ENCODE measurements around the gene ATE1.
A peak's percentile ranks its signal among the peaks of the same experiment; 100 is the strongest.
"Not testable (repeated sequence)": the region's sequence is repeated elsewhere in the genome, so short reads cannot be mapped to it uniquely, and the experiment has no call there.

The ATE1 gene

GRCh38 chr10:121952226-121952625 lies 24.4 kb upstream of the ATE1 start:
- Histone ChIP-seq H3K36me3 (ENCODE audit: insufficient read depth, low read length) (peaks cover 10% of the 10 kb centered on the region), H3K9me3 (ENCODE audit: low read length) (no peaks in the 10 kb centered on the region), H3K27ac (ENCODE audit: low read depth, low read length) (no peak overlapping the region), H3K4me1 (ENCODE audit: insufficient read depth, low read length) (peaks cover 14% of the 10 kb centered on the region), H3K9ac (ENCODE audit: low read length) (no peak overlapping the region), H3K4me3 (ENCODE audit: low read depth in 1 of 2, low read length in 2 of 2) (no peak overlapping the region), H3K27me3 (ENCODE audit: control insufficient read depth in 1 of 2, insufficient read depth in 2 of 2, low read length in 2 of 2) (no peaks in the 10 kb centered on the region)

DNA sequence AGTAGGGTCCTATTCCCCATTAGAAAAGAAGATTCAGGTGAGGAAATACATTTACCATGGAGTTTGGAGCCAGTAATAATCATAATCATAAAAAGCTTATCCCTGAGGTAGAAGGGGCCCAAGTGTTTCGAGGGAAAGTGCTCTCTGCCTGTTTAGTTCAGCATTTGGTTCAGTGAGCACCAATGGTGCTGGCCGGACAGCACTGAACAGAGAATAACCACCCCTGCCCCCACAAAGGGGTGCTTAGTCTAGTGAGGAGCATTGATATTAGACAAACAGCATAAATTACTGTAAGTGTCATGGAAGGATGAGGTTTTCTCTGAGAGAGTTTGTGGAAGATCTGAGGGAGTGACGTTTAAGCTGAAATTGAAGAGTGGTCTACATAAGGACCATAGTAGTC lies 21.6 kb upstream of the ATE1 start:
- no peak overlapping the region for H3K27ac ChIP-seq (ENCODE audit: low read depth, low read length)
- H3K4me1 ChIP-seq (ENCODE audit: insufficient read depth, low read length): peaks cover 14% of the 10 kb centered on the region
- no peaks in the 10 kb centered on the region for H3K36me3 ChIP-seq (ENCODE audit: insufficient read depth, low read length)
- H3K27me3 ChIP-seq (ENCODE audit: control insufficient read depth in 1 of 2, insufficient read depth in 2 of 2, low read length in 2 of 2): no peaks in the 10 kb centered on the region
- no peaks in the 10 kb centered on the region for H3K9me3 ChIP-seq (ENCODE audit: low read length)
- no peak overlapping the region for H3K9ac ChIP-seq (ENCODE audit: low read length)
- H3K4me3 ChIP-seq (ENCODE audit: low read depth in 1 of 2, low read length in 2 of 2): no peak overlapping the region

DNA sequence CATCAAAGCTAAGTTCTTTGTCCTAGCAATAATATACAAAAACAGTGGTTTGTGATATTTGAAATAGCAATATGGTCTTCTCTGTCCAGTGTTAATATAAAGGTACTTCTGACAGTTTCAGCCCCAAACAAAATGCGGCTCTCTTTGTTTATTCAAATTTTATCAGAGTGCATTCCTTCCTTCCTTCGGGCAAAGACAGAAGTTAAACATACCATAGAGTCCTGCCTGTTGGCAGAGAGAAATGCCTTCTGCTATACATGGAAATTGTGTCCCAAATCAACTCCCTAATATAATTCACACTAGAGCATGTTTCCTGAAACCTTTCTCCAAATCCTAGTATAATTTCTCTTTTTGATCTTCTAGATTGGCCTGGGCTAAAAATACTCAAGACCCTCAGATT lies 21.2 kb upstream of the ATE1 start:
- Histone ChIP-seq H3K27me3 (ENCODE audit: control insufficient read depth in 1 of 2, insufficient read depth in 2 of 2, low read length in 2 of 2) (no peaks in the 10 kb centered on the region), H3K4me1 (ENCODE audit: insufficient read depth, low read length) (peaks cover 14% of the 10 kb centered on the region), H3K36me3 (ENCODE audit: insufficient read depth, low read length) (no peaks in the 10 kb centered on the region), H3K4me3 (ENCODE audit: low read depth in 1 of 2, low read length in 2 of 2) (no peak overlapping the region), H3K9me3 (ENCODE audit: low read length) (no peaks in the 10 kb centered on the region), H3K9ac (ENCODE audit: low read length) (no peak overlapping the region), H3K27ac (ENCODE audit: low read depth, low read length) (no peak overlapping the region)

DNA sequence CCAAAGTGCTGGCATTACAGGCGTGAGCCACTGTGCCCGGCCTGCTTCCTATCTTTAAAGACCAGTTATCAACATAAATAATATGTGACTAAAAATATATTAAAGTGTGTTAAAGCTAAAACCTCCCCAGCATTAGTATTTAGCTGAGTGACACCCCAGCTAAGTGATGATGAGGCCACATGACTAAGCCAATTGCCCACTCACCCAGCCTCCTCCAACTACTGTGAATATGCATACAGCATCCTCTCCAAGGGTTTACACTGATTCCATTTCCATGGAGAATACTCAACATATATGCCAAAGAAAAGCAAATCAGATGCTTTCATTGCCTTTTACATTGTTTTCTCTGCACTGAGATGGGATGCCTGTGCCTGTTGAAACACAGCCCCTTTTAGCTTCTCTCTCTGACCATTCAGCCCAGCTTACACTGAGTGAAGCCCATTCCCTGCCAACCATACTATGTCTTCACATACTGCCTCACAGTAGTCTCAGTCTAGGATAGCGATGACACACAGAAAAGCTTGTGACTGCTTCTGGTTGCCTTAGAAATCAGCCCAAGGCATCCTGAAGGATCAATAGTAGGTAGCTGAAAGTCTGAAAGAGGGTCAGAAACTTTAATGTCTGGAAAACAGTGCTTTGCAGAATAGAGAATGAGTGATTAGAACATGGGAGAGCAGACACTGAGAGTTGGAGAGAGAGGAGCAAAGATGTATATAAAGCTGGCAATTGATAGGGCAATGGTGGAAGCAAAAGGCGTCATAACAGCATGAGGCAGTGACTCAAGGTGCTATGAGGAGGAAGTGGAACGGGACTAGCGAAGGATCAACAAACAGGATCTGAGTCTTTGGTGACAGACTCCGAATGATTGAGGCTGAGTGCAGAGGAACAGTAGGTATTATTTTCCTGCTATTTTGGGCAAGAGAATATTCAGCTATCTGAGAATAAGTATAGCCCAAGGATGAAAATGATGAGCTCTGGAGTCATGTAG lies 19.8 kb upstream of the ATE1 start:
- no peaks in the 10 kb centered on the region for H3K27me3 ChIP-seq (ENCODE audit: control insufficient read depth in 1 of 2, insufficient read depth in 2 of 2, low read length in 2 of 2)
- H3K9me3 ChIP-seq (ENCODE audit: low read length): no peaks in the 10 kb centered on the region
- no peaks in the 10 kb centered on the region for H3K36me3 ChIP-seq (ENCODE audit: insufficient read depth, low read length)
- H3K27ac ChIP-seq (ENCODE audit: low read depth, low read length): no peak overlapping the region
- H3K4me3 ChIP-seq (ENCODE audit: low read depth in 1 of 2, low read length in 2 of 2): no peak overlapping the region
- H3K9ac ChIP-seq (ENCODE audit: low read length): no peak overlapping the region
- H3K4me1 ChIP-seq (ENCODE audit: insufficient read depth, low read length): peaks cover 23% of the 10 kb centered on the region

DNA sequence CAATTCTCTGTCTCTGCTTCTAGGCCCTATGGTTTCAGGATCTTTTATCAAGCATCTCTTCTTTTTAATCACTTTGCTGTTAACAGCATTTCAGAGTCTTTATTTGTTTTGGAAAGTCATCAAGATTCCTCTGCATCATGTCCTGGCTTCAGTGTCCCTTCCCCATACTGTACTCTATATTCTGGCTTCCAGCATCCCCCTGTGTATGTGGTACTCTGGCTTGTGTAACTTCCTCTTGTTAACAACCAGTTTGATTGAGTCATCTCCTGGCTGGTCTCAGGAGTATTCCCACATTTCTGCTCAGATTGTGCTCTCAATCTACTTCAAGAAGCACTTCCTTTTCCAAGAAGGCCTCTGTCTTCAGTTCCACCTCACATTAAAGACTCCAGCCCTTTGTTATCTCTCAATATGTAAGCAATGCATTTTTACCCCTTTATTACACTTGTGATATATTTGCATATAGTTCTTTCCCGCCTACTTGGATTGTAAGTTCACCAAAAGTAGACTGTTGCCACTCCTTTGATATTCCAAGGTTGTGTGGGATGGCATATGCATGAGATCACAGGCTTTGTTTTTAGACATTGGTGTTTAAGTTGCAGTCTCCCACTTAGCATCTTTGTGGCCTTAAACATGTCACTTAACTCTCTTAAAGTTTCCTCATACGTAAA lies 15.1 kb upstream of the ATE1 start:
- peak overlapping the region; percentile 41 for H3K27ac ChIP-seq (ENCODE audit: low read depth, low read length)

GRCh38 chr10:121941532-121941931 lies 13.7 kb upstream of the ATE1 start:
- Histone ChIP-seq H3K9ac (ENCODE audit: low read length) (no peak overlapping the region), H3K4me1 (ENCODE audit: insufficient read depth, low read length) (peaks cover 10% of the 10 kb centered on the region), H3K27ac (ENCODE audit: low read depth, low read length) (no peak overlapping the region)

More for the DNA sequence above, 15.1 kb upstream of the ATE1 start:
- Histone ChIP-seq H3K36me3 (ENCODE audit: insufficient read depth, low read length) (no peaks in the 10 kb centered on the region), H3K27me3 (ENCODE audit: control insufficient read depth in 1 of 2, insufficient read depth in 2 of 2, low read length in 2 of 2) (no peaks in the 10 kb centered on the region), H3K9me3 (ENCODE audit: low read length) (no peaks in the 10 kb centered on the region), H3K9ac (ENCODE audit: low read length) (no peak overlapping the region), H3K4me3 (ENCODE audit: low read depth in 1 of 2, low read length in 2 of 2) (no peak overlapping the region), H3K4me1 (ENCODE audit: insufficient read depth, low read length) (peaks cover 10% of the 10 kb centered on the region)

GRCh38 chr10:121936295-121936694 lies 8.5 kb upstream of the ATE1 start:
- Histone ChIP-seq H3K27ac (ENCODE audit: low read depth, low read length) (no peak overlapping the region), H3K4me1 (ENCODE audit: insufficient read depth, low read length) (peaks cover 3% of the 10 kb centered on the region), H3K4me3 (ENCODE audit: low read depth in 1 of 2, low read length in 2 of 2) (no peak overlapping the region), H3K36me3 (ENCODE audit: insufficient read depth, low read length) (no peaks in the 10 kb centered on the region), H3K9me3 (ENCODE audit: low read length) (no peaks in the 10 kb centered on the region), H3K9ac (ENCODE audit: low read length) (no peak overlapping the region), H3K27me3 (ENCODE audit: control insufficient read depth in 1 of 2, insufficient read depth in 2 of 2, low read length in 2 of 2) (no peaks in the 10 kb centered on the region)

More at GRCh38 chr10:121941532-121941931, 13.7 kb upstream of the ATE1 start:
- no peaks in the 10 kb centered on the region for H3K9me3 ChIP-seq (ENCODE audit: low read length)
- H3K4me3 ChIP-seq (ENCODE audit: low read depth in 1 of 2, low read length in 2 of 2): no peak overlapping the region
- no peaks in the 10 kb centered on the region for H3K27me3 ChIP-seq (ENCODE audit: control insufficient read depth in 1 of 2, insufficient read depth in 2 of 2, low read length in 2 of 2)
- no peaks in the 10 kb centered on the region for H3K36me3 ChIP-seq (ENCODE audit: insufficient read depth, low read length)

DNA sequence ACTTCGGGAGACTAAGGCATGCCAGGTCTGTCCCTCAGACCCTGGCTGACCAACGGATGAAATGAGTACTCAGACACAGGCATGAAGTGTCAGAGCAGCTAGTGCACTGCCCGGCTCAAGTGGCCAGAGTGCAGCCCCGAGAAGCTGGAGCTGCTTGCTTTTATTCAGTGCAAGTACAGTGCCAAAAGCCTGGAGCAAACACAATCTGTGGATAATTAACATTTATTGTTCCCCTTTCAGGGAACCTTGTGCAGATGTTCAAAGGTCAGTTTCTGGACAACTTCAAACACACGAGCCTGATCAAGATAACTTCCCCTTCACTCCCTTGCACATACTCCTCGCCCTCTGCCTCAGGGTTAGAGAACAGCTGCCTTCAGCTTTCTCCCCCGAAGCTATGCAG lies 7.9 kb upstream of the ATE1 start:
- no peaks in the 10 kb centered on the region for H3K36me3 ChIP-seq (ENCODE audit: insufficient read depth, low read length)
- H3K27me3 ChIP-seq (ENCODE audit: control insufficient read depth in 1 of 2, insufficient read depth in 2 of 2, low read length in 2 of 2): no peaks in the 10 kb centered on the region
- no peak overlapping the region for H3K27ac ChIP-seq (ENCODE audit: low read depth, low read length)
- H3K4me3 ChIP-seq (ENCODE audit: low read depth in 1 of 2, low read length in 2 of 2): no peak overlapping the region
- H3K9ac ChIP-seq (ENCODE audit: low read length): no peak overlapping the region
- H3K4me1 ChIP-seq (ENCODE audit: insufficient read depth, low read length): peaks cover 3% of the 10 kb centered on the region
- no peaks in the 10 kb centered on the region for H3K9me3 ChIP-seq (ENCODE audit: low read length)

- H3K9ac ChIP-seq (ENCODE audit: low read length); H3K4me3 ChIP-seq (ENCODE audit: low read depth in 1 of 2, low read length in 2 of 2); H3K9me3 ChIP-seq (ENCODE audit: low read length); H3K36me3 ChIP-seq (ENCODE audit: insufficient read depth, low read length); H3K27me3 ChIP-seq (ENCODE audit: control insufficient read depth in 1 of 2, insufficient read depth in 2 of 2, low read length in 2 of 2); H3K27ac ChIP-seq (ENCODE audit: low read depth, low read length): not testable (repeated sequence)
- H3K4me1 ChIP-seq (ENCODE audit: insufficient read depth, low read length): peaks cover 18% of the 10 kb centered on the region
These were observed 2.6 kb upstream of the ATE1 start for GRCh38 chr10:121930268-121931085.

GRCh38 chr10:121929585-121930267 lies 1.9 kb upstream of the ATE1 start:
- H3K9ac ChIP-seq (ENCODE audit: low read length); H3K27ac ChIP-seq (ENCODE audit: low read depth, low read length); H3K27me3 ChIP-seq (ENCODE audit: control insufficient read depth in 1 of 2, insufficient read depth in 2 of 2, low read length in 2 of 2); H3K36me3 ChIP-seq (ENCODE audit: insufficient read depth, low read length); H3K4me3 ChIP-seq (ENCODE audit: low read depth in 1 of 2, low read length in 2 of 2); H3K9me3 ChIP-seq (ENCODE audit: low read length): not testable (repeated sequence)
- H3K4me1 ChIP-seq (ENCODE audit: insufficient read depth, low read length): peaks cover 17% of the 10 kb centered on the region

DNA sequence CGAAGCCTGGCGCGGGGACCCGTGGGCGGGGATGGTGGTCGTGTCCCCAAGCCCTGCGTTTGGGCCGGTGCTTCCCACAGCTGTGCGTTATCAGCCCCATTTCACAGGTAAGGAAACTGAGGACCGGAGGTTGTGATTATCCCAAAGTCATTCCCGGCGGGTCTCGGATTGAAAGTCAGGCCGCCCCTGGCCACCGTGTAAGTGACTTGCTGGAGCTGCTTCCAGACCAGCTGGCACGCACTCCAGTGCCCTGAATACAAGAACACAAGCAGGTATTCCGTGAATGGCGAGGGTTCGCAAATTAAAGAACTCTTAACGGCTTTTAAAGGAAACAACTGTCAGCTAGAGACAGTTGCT lies 675 bp upstream of the ATE1 start:
- H3K9me3 ChIP-seq (ENCODE audit: low read length): no peaks in the 10 kb centered on the region
- H3K27me3 ChIP-seq (ENCODE audit: control insufficient read depth in 1 of 2, insufficient read depth in 2 of 2, low read length in 2 of 2): no peaks in the 10 kb centered on the region
- peak overlapping the region; percentile 84 for H3K9ac ChIP-seq (ENCODE audit: low read length)
- no peaks in the 10 kb centered on the region for H3K36me3 ChIP-seq (ENCODE audit: insufficient read depth, low read length)
- peak overlapping the region; percentile 99 for H3K27ac ChIP-seq (ENCODE audit: low read depth, low read length)
- H3K4me1 ChIP-seq (ENCODE audit: insufficient read depth, low read length): peaks cover 17% of the 10 kb centered on the region
- peak overlapping the region; percentile 51 to 60 for H3K4me3 ChIP-seq (ENCODE audit: low read depth in 1 of 2, low read length in 2 of 2)
